Right lobe of liver (tissue), 4 donors: Measurements from ENCODE around the gene KLHL25.

Experiments used
- POLR2A ChIP-seq: fragments of 450-650 bp; IDR thresholded peaks from one replicate; pipeline ENCODE4 v1.6.1; 2017; ENCODE audit warnings: antibody characterized with exemption, mild to moderate bottlenecking
- TF ChIP-seq, protein P1 (sequence below), 4 donors: fragments of 200-600 bp in 3 of 4; fragments of 450-650 bp in 1 of 4; IDR thresholded peaks; one replicate each; pipeline versions ENCODE4 v1.5.1 to v1.8.0; 2016 to 2022; ENCODE audit warnings: antibody characterized with exemption in 4 of 4, mild to moderate bottlenecking in 2 of 4
- donor health status: DM: no; HTN: no; CAD: no.
- donor health status: DM: no; HTN: no; CAD: no.
- donor health status: DM: no; HTN: yes; CAD: no.

DNA sequence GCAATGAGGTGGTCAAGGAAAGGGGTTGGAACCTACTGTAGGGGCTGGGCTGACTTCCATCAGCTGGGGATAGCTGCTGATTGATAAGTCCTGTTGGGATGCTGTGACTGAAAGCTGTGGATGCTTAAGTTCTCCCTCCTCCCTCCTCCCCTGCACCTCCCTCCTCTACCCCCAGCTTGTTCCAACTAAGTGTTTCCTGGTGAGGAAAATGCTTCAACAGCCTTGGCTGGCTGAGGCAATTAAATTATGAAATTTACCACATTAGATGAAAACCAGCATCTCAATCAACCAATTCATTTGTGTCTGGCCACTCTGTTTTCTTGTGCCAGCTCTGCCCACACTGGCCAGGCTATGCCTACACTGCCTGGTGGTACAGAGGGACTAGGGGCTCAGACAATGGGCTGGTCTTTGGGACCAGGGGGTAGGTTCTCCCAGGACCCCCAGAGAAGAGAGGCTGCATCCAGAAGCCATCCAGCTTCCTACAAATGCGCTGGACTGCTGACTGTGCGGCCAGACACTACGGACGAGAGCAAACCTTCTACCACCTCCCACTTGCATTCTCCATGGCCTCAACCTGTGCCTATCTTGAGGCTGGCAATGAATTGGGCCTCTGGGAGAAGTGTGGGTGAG, 2.5 kb downstream of the KLHL25 start:
- TF ChIP-seq, protein P1, sequence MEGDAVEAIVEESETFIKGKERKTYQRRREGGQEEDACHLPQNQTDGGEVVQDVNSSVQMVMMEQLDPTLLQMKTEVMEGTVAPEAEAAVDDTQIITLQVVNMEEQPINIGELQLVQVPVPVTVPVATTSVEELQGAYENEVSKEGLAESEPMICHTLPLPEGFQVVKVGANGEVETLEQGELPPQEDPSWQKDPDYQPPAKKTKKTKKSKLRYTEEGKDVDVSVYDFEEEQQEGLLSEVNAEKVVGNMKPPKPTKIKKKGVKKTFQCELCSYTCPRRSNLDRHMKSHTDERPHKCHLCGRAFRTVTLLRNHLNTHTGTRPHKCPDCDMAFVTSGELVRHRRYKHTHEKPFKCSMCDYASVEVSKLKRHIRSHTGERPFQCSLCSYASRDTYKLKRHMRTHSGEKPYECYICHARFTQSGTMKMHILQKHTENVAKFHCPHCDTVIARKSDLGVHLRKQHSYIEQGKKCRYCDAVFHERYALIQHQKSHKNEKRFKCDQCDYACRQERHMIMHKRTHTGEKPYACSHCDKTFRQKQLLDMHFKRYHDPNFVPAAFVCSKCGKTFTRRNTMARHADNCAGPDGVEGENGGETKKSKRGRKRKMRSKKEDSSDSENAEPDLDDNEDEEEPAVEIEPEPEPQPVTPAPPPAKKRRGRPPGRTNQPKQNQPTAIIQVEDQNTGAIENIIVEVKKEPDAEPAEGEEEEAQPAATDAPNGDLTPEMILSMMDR (IDR thresholded peaks at IDR 0.05), result no peak
- TF ChIP-seq POLR2A, result no peak
